22Rv1 (cell line): ENCODE data around the gene EPHB1.

Source experiments
- H3K27ac ChIP-seq: fragments of 450-650 bp; 2 replicates; pipeline ENCODE4 v1.5.1; 2017
- ZFX ChIP-seq: fragments of 450-650 bp; IDR thresholded peaks from 2 replicates; pipeline ENCODE4 v1.6.1; 2017; ENCODE audit warnings: antibody characterized with exemption, borderline replicate concordance
- TF ChIP-seq, protein P1 (sequence below): fragments of 450-650 bp; IDR thresholded peaks from 2 replicates; pipeline ENCODE4 v1.5.1; 2017; ENCODE audit warnings: mild to moderate bottlenecking

EPHB1 gene

DNA sequence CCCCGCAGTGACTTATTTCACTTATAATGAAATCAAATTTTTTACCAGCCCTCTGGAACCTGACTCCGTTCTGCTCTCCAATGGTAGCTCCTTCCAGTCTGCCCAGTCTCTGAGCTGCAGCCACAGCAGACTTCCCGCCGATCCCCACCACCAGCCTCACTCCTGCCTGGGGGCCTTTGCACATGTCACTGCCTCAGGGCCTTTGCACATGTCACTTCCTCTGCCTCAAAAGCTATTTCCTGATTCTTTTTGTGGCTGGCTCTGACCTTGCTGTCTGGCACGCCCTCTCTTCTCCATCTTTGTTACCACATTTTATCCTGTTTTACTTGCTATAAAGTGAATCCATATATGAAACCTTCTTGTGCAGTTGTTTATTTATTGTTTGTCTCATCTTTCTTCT, 277.4 kb downstream of the EPHB1 start:
- TF ChIP-seq ZFX = no peak
- TF ChIP-seq, protein P1, sequence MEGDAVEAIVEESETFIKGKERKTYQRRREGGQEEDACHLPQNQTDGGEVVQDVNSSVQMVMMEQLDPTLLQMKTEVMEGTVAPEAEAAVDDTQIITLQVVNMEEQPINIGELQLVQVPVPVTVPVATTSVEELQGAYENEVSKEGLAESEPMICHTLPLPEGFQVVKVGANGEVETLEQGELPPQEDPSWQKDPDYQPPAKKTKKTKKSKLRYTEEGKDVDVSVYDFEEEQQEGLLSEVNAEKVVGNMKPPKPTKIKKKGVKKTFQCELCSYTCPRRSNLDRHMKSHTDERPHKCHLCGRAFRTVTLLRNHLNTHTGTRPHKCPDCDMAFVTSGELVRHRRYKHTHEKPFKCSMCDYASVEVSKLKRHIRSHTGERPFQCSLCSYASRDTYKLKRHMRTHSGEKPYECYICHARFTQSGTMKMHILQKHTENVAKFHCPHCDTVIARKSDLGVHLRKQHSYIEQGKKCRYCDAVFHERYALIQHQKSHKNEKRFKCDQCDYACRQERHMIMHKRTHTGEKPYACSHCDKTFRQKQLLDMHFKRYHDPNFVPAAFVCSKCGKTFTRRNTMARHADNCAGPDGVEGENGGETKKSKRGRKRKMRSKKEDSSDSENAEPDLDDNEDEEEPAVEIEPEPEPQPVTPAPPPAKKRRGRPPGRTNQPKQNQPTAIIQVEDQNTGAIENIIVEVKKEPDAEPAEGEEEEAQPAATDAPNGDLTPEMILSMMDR = no peak
- no peak overlapping the region for H3K27ac ChIP-seq

DNA sequence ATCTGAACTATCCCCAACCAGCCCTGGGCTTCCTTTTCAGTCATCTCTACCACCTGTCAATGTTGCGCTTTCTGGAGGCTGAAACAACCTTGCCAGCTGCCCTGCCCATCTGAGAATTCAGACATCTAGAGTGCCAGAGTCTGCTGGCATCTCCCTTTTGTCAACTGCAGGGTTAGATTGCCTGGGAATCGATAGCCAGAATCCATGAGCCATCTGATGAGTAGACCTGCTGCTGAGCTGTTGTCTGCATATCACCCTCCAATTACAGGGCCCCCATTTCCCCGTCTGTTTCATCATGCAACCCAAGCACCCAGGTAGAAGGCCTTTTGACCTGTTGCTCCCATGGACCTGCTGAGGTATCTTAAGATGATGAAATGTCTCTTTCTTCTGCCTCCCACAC, 280.1 kb downstream of the EPHB1 start:
- H3K27ac ChIP-seq = no peak overlapping the region
- TF ChIP-seq ZFX = no peak
- TF ChIP-seq, protein P1 = no peak

GRCh38 chr3:135076341-135076740, 281.3 kb downstream of the EPHB1 start:
- no peak overlapping the region for H3K27ac ChIP-seq
- no peak for TF ChIP-seq ZFX
- TF ChIP-seq, protein P1 = no peak

DNA sequence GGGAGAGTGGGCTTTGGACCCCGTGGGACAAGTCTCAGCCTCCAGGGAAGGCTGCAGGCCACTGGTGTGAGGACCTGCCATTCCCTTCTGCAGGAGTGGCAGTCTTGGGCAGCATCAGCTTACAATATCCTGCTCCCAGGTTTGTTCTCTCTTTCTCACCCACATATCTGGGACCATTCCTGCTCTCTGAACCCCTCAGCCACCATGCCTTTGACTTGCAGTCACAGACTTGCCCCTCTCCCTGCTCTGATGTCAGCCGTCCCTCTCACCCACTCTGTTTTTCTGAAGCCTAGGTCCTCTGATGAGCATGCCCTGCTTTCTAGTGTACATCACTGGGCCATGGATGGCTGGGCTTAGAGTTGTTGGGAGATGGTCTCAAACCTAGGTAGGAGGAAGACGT, 282.1 kb downstream of the EPHB1 start:
- no peak for TF ChIP-seq ZFX
- TF ChIP-seq, protein P1 = no peak
- no peak overlapping the region for H3K27ac ChIP-seq

DNA sequence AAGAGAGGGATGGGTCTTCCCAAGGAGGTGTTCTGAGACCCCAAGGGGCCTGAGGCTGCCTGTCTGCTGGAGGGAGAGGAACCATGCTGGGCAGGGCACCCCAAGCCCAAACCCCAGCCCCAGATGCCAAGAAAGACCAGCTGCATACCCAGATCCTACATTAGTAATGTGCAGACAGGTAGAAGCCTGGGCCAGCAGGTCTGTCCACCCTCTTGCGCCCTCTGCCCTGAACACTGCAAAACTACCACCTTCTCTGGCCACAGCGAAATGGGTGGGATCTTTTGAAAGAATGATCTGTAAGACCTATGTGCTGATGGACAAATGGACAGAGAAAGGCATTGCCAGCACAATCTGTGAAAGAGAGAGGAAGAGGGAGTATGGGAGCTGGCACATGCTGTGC, 283.2 kb downstream of the EPHB1 start:
- TF ChIP-seq, protein P1 = no peak
- TF ChIP-seq ZFX = no peak

GRCh38 chr3:135079095-135079494, 284.0 kb downstream of the EPHB1 start:
- no peak for TF ChIP-seq ZFX
- TF ChIP-seq, protein P1 = no peak
- no peak overlapping the region for H3K27ac ChIP-seq

More for the DNA sequence above, 283.2 kb downstream of the EPHB1 start:
- no peak overlapping the region for H3K27ac ChIP-seq

DNA sequence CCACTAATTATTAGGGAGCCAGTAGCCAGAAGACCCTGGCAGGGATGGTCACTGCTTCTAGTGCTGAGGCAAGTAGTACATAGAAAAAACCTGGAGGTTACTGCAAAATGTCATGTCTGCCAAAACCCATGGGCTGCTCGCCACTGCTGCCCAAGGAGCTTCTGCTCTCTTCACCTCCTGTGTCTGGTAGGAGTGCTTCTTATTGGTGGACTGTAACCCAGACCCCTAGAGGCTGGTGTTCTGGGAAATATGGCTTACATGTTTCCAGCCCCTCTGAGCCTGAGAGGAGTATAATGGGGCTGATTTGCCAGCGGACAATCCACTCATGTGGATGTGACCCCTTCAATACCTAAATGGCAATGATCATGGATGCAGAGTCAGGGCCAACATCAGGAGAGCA, 286.4 kb downstream of the EPHB1 start:
- H3K27ac ChIP-seq = no peak overlapping the region

More for the DNA sequence above, 286.4 kb downstream of the EPHB1 start:
- TF ChIP-seq ZFX = no peak
- TF ChIP-seq, protein P1 = no peak
